Stimulated activated CD4-positive, alpha-beta T cell treated with anti-CD3 and anti-CD28 coated beads, Interleukin-2, amount 100 ng/mL, for 4 hours (primary cell): ENCODE measurements around the gene UNC5C.

Experiments
- DNase-seq: peaks from one replicate; pipeline ENCODE4 v3.0.0-alpha.2; 2020; ENCODE audit warnings: low read depth

The UNC5C gene

DNA sequence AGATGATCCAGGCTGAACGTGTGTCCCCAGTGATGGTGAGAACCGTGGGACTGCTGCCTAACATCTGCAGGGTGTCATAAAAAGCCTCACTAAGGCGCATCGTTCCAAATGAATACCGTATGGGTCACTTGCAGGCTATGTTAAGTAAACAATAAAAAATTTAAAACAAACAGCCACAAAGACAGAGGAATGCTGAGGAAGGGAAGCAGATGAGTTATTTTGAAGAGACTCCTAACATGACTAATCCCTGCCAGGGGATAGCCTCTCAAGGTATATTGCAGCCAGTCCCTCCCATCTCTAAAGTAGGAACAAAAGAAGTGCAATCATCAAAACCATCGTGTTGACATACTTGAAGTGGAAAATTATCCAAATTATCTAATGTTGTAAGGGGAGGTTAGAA lies 83.8 kb downstream of the UNC5C start:
- no peak for DNase-seq

DNA sequence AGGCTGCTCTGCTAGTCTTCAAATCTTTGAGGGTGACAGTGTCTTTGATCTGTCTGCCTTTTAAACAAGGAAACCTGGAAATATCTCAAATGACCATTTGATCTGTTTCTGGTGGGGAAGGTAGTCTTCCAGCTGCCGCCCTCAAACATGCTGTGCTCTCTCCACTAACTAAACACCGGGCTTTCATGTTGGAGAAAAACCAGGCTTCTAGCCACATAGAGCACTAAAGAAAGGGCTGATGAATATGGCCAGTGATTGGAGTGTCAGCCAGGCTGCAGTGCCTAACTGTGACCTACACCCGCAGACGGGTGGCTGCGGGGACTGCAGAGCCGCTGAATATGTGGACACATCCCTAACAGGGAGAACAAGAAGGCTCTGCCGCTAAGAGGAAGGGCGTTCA lies 85.9 kb downstream of the UNC5C start:
- no peak for DNase-seq

DNA sequence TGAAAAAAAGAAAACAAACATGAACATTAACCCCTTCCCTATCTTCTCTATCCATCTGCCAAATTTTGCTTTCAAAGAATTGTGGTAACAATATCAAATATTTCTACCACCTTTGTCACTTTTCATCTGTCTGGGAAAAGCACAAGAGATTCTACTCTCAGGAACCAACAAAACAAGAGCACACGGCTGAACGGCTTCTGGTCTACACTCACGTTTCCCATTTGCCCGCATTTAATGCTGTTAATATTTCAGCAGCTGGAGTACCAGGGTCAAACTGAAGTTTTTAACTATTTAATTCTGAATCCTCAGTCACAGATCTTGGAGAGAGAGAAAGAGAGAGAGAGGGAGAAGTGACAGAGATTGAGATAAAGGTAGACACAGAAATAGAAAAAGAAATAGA lies 91.4 kb downstream of the UNC5C start:
- no peak for DNase-seq

DNA sequence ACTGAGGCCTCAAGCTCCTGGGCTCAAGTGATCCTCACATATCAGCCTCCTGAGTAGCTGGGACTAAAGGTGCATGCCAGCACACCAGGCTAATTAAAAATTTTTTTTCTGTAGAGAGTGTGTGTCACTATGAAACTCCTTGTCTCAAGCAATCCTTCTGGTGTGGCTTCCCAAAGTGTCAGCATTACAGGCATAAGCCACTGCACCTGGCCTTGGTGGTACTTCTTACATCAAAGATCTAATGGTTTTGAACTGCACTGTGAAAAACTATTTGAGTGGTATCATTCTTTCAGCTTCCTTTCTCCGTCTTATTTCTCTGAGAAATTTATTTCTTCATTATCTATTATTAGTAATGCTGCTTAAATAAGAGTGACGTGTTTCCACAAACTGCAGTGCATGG lies 98.5 kb downstream of the UNC5C start:
- no peak for DNase-seq

DNA sequence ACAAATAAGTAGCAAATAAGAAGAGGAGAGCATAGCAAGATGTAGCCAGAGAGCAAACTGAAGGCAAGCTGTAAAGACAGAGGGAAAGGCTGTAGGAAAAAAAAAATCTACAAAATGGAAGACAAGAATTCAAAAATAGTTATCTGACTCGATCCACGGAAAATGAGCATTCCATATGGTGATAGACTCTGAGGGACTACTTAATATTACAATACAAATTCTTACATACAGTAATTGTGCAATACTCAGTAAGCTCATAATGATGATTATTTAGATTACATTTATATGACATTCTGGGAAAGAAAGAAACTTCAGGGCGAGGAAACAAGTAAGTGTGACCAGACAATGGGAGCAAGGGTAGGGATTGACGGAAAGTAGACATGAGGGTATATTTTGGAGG lies 102.6 kb downstream of the UNC5C start:
- no peak for DNase-seq

DNA sequence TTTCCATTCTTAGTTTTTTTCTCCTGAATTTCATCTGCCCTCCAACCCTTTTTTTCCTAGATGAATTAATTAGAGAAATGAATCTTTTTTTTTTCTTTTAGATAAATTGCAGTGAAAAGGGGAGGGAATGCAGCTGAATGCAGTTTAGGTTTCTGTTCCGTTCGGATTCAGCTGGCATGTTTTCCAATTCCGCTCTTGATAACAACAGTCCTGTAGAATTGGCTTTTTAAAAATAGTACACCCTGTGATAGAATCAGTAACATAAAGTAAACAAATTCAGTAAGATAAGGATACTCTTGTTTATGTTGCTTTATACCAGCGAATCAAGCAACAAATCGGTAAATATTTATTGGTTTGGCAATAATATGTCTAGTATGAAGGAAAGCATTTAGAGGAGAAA lies 103.5 kb downstream of the UNC5C start:
- no peak for DNase-seq

DNA sequence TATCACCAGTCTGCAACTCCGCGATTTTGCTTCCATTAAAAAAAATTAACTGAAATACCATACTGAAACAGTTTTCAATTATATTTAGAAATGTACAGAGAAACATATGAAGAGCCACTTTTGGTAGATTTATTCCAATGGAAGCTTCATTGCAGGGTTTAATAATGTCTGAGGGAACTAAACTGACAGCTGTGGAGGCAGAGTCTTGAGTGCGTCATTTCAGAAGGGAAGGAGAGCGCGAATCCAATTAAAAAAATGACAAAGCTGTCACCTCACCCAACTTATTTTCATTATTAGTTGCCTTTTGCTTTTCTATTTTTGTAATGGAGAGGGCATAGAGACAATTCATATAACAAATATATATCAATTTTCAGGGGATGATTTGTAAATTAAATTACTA lies 104.0 kb downstream of the UNC5C start:
- no peak for DNase-seq

DNA sequence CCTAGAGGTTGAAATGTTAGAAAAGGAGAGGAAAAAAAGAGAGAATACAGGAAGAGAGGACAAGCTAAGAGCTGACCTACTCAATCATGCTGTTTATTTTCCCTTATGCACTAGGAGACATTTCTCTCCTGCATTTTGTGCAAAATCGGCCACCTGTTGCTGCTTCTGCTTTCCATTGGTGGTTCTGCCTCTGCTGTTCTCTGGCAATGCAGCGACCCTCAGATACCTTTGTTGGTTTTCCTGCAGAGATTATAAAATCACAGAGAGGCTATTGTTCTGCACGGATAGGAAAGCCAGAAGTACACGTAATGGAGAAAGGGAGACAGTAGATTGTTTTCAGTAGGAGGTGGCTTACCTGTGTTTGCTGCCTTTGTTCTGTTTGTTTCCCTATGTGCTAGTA lies 108.9 kb downstream of the UNC5C start:
- no peak for DNase-seq

DNA sequence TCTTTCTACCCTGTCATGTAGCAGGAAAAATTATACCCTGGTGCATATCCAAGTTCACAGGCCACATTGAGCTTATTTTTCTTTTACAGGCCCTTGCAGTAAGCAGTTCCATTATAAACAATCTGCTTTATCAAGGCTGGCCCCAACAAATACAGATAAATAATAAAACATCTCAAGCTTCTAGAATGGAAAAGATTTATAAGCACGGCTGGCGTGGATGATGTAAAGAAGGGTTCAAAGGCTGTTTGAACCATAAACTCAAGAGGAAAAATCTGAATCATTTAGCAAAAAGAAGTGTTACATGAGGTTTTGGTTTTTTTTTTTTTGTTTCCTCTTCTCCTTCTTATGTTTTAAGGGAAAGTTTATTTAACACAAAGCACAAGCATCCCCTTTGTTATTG lies 109.7 kb downstream of the UNC5C start:
- DNase-seq: no peak

DNA sequence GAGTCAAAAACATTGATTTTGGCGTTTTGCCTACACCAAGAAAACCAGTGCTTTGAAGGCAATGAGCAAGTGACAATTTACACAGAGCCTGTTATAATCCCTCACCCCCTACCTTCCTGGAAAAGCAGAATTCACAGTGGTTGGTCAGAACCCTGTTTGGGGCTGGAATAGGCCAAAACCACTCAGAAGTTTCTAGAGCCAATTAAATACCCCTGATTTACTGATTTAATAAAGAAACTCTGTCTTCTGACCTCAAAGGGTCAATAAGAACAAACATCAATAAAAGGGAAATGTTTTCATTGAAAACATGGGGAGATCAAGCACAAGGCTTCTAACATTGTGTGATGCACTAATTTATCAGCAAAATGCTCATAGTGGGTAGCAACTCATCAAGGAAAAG lies 116.3 kb downstream of the UNC5C start:
- DNase-seq: no peak

DNA sequence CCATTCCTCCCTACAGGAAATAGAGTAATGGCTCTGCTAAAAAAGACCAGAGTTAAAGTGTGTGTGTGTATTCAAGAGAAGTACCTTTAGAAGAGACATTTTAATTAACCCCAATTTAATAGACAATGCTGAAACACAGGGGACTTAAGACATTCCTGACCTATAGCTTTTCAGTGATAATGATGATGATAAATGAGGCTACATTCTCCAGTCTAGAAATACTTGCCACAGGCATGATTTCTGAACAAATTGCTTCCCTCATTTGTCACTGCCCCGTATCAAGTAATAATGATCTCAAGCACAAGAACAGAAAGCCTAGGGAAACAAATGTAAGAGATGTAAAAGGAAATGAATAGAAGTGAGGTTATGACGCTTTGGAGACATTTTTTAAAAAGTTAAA lies 117.1 kb downstream of the UNC5C start:
- DNase-seq: no peak

DNA sequence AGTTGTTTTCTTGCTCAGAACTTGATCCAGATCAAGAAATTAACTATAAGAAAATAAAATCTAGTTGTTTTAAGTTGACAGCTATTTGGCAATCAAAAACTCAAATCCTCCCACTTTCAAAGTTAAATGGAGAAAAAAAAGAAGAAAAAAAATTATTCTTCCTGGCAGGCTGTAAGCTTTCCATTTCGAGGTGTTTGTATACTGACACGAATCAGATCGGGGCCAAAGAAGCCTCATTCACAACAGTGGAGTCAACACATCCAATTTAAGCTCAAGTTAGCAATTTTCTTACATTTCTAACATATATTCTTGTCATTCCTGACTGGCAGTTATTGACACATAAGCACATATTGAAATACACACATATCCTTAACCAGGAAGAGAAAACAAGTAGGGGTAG lies 119.4 kb downstream of the UNC5C start:
- DNase-seq: no peak

DNA sequence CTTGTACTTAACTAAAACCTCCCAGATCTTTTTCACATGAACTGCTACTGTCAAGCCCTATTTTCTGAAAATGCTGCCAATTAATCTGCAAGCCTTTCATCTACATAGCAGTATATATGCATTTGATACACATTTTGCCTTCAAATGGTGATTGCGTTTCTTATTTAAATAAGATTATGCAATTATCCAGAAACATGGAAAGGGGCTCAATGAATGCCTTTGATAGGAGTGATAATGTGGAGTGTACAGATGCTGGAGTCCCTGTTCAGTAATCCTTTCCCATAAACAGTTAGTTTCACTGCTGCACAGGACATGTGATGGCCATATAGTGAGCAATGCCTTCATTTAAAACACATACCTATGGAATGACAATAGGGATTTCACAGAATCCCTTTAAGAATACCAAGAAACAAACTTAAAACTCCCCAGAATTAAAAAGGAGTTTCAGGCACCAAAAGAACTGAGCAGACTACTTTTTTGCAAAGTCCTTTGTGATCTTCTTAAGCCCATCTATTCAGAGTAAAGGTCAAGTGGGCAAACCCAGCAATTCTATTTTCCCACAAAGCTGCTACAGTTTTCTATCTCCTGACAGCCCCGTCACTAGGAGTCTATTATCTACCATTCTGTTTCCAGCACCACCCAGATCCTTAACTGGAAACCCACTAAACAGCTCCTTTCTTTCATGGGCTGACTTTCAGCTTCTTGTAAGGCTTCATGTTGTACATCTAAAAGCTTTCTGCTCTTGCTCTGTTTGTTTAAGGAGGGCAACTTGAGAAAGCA lies 120.3 kb downstream of the UNC5C start:
- DNase-seq: no peak

DNA sequence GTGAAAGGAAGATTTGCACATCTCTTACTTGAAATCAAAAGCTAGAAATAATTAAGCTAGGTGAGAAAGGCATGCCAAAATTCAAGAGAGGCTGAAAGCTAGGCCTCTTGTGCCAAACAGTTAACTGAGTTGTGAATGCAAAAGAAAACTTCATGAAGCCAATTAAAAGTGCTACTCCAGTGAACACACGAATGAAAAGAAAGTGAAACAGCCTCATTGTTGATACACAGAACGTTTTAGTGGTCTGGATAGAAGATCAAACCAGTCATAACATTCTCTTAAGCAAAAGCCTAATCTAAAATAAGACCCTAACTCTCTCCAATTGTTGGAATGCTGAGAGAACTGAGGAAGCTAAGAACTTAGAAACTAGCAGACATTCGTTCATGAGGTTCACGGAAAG lies 122.3 kb downstream of the UNC5C start:
- no peak for DNase-seq

DNA sequence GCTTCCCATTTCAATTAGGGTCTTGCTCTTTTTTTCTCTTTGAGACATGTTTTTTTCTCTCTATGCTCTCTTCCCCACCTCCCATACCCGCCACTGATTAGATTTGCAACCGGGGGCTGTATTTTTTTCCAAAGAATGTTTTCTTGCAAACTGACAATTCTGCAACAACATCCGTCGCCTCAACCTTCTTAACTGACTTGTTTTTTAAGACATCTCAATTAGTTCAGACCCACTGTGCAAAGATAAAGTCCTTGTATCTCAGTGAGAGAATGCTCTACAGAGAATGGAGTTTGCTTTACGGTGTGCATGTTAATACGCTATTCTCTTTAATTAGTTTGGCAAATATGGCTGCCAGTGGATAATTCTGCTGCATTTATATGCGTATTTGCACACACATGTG lies 126.3 kb downstream of the UNC5C start:
- no peak for DNase-seq

DNA sequence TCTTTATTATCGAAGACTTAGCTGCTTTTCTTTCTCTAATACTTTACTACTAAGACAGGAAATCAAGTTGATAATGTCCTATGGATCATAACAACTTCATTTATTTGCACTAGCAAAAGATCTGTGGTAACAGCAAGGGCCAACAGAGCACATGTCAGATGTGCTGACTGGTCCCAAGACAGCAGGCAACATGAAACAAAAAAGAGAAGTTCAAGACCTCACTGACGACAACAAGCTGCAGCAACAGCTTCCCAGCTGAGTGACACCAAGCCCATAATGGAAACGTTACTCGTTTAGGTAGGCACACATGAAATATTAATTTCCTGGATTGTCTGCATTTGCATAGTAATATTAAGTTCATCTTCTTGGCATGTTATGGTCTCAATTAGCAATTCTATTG lies 126.9 kb downstream of the UNC5C start:
- no peak for DNase-seq

DNA sequence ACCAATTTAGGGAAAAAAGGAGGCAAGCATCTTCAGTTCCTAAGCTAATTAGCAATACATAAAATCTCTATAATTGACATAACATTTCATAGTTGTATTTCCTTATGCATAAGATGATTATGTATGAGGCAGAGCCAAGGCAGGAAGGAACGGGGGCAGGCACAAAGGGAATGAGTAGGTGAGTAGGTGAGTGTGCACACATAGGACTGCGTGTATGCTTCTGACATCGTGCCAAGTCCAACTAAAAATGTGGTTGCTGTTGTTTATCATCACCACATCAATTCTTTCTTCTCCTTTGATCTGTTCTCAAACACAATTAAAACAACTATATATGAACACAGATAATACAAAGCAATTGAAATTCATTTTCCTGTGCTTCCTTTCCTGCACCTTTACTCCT lies 131.2 kb downstream of the UNC5C start:
- DNase-seq: no peak

DNA sequence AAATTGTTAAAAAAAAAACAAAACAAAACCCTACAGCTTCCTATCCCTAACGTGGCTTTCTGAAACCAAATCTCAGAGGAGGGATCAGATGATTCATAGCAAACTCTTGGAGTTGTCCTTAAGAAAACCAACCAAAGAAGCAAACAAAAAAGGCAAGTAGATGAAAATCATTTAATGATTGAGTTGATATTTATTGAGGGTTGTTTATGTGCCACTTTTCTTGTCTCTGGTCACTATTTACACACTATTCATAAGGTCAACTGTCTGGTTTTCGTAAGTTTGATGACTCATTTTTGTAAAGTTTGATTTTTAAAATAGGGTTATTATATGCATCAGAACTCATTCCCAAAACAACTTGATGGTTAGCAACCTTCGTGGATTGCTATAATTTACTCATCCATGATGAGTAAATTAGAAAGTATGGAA lies 133.4 kb downstream of the UNC5C start:
- no peak for DNase-seq

DNA sequence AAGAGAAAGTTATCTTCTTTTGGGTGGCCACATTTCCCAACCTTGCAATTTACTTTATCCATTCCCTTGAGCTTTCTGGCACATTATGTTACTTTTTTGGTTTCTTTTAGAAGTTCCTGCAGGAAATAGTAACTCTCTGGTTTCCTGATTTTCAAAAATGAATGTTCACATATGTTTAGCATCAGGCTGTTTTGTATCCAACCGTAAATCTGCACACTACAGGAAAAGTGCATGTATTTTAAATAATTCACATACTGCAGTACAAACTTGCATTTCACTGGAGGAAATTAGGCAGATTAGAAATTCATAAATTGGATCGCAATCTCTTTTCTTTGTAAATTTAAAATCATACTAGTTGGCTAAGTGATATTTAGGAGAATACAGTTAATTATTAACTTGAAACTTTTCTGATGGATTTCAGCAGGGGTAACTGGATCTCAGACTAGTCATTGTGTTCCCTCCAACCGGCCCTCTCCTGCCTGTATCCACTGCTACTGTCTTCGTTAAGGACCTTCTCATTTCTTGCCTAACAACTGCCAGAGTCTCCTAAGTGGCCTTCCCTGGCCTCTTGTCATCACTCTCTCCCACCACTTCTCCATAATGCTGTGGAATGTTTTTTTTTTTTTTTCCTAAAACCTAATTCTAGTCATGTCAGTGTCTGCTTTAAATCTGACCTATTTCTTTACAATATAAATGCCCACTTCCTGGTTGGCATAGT lies 137.2 kb downstream of the UNC5C start:
- no peak for DNase-seq

DNA sequence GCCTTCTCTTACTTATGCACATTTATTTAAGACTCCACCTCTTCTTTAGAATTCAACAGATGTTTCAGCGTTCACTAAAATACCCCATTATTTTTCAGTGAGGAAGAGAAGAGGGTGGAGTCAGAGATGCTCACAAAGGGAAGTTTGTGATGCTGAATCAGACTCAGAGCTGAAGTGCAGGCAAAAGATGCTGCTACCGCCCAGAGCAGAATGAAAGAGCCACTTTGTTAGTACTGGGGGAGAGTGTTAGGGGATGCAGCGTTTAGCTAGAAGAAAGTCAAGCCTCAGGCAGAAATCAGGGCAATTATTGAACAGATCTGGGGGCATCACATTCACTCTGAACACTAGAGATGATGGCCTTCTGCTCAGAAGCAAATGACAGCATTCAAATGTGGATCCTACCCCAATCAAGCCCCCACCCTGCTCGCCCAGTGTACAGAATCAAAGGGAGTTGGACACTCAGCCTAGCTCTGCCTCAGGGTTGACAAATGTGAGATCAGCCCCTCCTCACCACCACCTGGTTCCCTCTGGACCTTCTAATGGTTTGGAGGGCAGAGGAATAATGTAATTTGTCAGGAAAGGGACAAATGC lies 138.3 kb downstream of the UNC5C start:
- no peak for DNase-seq

DNA sequence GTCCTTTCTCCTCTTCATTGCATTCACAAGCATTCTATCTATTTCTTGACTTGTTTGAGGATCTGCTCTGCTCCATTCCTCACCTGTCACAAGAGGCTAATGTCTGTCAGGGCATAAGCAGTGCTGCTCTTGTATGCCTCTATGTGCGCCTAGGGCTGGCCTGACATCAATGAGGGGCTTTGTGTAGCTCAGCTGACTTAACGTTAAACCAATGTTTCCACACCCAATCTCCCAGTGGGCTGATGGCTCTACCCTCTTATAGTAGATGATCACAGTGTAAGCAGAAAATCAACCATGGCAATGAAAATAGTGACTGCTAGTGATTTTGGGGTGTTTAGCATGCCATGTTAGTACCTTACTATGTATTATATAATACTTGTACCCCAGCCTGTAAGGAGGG lies 139.0 kb downstream of the UNC5C start:
- no peak for DNase-seq

DNA sequence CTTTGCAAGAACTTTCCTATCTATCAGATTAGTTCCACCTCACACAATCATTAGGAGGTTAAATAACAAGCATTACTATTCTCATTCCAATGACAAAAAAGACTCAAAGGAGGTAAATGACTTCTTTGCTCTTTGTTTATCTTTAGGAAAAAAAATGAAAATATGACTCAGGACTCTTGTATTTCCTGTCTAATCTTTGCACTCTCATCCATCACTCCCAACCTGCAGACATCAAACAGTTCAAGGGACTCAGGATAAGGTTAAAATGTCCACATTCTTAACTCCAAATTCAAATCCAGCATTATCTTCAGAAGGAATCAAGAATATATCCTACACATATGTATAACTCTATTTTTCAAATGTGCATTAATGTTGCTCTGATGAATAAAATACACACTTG lies 139.6 kb downstream of the UNC5C start:
- no peak for DNase-seq

DNA sequence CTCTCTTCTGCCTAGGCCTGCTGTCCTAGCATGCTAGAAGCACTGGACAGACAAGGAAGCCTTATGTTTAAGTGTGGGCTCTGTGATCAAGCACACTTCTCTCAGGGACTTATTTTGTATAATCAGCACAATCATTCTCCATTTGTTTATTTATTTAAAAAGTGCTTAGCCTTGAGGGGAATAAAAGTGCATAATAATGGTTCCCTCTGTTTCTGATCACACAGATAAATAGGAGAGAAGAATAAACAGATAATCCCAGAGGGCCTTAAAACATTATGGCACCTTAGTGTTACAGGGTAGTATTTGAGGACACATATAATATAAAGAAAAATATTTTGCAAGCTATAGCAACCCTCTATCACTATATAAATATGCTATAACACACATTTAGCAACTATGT lies 146.5 kb downstream of the UNC5C start:
- DNase-seq: no peak

DNA sequence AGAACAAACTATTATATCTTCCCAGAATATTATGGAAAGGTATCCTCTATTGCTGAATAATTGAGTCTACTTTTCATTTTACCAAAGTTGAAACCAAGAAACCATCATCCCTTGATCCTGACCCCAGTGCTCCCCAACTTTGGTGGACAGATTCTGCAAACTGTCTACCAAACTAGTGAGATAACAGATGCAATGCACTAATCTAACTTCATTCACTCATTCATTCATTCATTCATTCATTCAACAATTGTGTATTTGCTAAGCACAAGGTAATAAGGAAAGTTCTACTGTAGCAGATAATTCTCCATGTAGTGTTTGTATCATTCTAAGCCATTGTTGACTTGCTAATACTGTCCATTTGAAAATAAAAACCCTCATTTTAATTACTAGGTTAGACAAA lies 150.6 kb downstream of the UNC5C start:
- no peak for DNase-seq
